Measurements from ENCODE around the gene TINCR.

The TINCR gene

DNA sequence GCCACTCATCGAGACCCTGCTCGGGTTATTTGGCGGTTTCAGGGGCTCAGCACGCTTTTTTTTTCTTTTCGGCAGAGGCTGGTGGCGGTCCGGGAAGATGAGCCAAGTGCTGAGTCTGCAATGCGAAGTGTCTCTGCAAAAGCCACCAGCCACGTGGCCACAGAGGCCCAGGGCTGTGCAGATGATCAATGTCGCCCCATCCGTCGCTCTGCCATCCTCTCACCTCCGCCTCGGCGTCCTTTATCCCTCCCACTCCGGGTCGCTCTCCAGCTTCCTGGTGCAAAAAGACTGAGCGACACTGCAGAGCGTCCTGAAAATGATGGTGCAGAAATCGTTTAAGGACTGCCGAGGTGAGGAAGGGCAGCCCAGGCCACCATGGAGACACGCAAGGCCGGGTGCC lies 55.0 kb downstream of the TINCR start:
- no peak for DNase-seq (ENCODE audit: low spot score)
